ENCODE data around the gene TADA2B. TPM values are rescaled to one million over a fixed set of nuclear protein-coding genes. Genes with fewer than 3 reads are reported as not detected.
"Not testable (repeated sequence)": the region's sequence is repeated elsewhere in the genome, so short reads cannot be mapped to it uniquely, and the experiment has no call there.

Gene TADA2B
- total RNA-seq, 5 donors from 2014 or later (not counting 1 experiment from before 2014, with no cell fraction given): 36.6 to 44.8 (median 42.3) TPM

- POLR2A ChIA-PET; H3K4me3 ChIP-seq (ENCODE audit: control insufficient read depth in 1 of 2, extremely low read depth in 1 of 2, low read length in 1 of 2); H3K9me3 Mint-ChIP-seq; H3K36me3 Mint-ChIP-seq; H3K4me1 Mint-ChIP-seq; ATAC-seq (replicated peaks in 1 of 4); H3K4me3 Mint-ChIP-seq; H3K9me3 ChIP-seq; H3K4me1 ChIP-seq (ENCODE audit: control insufficient read depth in 1 of 2, extremely low read depth in 1 of 2, insufficient read depth in 2 of 2, low read length in 2 of 2); H3K27ac Mint-ChIP-seq; CTCF ChIA-PET; DNase-seq; H3K27ac ChIP-seq (ENCODE audit: low read length); H3K36me3 ChIP-seq (ENCODE audit: control insufficient read depth in 2 of 2, extremely low read depth in 1 of 2, insufficient read depth in 1 of 2, low read length in 1 of 2): not testable (repeated sequence)
- H3K27me3 ChIP-seq (replicated peaks in 1 of 2; ENCODE audit: control insufficient read depth in 2 of 2, extremely low read depth in 1 of 2, insufficient read depth in 2 of 2, low read length in 1 of 2): peaks cover 4 to 30% of the 10 kb centered on the region in 2 experiments
- peaks cover 14 to 39% of the 10 kb centered on the region in 2 donors for H3K27me3 Mint-ChIP-seq
- WGBS (ENCODE audit: insufficient coverage): 60% methylated on average over 1 of the region's 2 CpGs
These were observed 36.7 kb downstream of the TADA2B start for GRCh38 chr4:7079909-7080308.

- ATAC-seq (replicated peaks in 1 of 4) (no peak), DNase-seq (no peak)
- H3K36me3 ChIP-seq (ENCODE audit: control insufficient read depth in 2 of 2, extremely low read depth in 1 of 2, insufficient read depth in 1 of 2, low read length in 1 of 2): no peaks in the 10 kb centered on the region
- no peak overlapping the region for H3K4me3 ChIP-seq (ENCODE audit: control insufficient read depth in 1 of 2, extremely low read depth in 1 of 2, low read length in 1 of 2)
- peaks cover 0 to 6% (median 0%) of the 10 kb centered on the region in 3 donors for H3K9me3 Mint-ChIP-seq
- CTCF ChIA-PET: interaction anchor here in 1 of 2 donors (0.6 kb wide), 1 partner anchor 109 kb away, joined by 4 read pairs; no protein-coding TSS in a partner anchor
- H3K4me3 Mint-ChIP-seq: no peak overlapping the region
- no peaks in the 10 kb centered on the region for H3K36me3 Mint-ChIP-seq
- POLR2A ChIA-PET: interaction anchor here (0.6 to 0.7 kb wide), 3 partner anchors 18 to 175 kb away, joined by 6 to 7 read pairs (median 7); no protein-coding TSS in a partner anchor
- H3K27me3 Mint-ChIP-seq: peaks cover 26 to 55% of the 10 kb centered on the region in 2 donors
- H3K4me1 Mint-ChIP-seq: no peaks in the 10 kb centered on the region
- H3K27ac ChIP-seq (ENCODE audit: low read length): no peak overlapping the region
- H3K9me3 ChIP-seq: no peaks in the 10 kb centered on the region
- no peaks in the 10 kb centered on the region for H3K4me1 ChIP-seq (ENCODE audit: control insufficient read depth in 1 of 2, extremely low read depth in 1 of 2, insufficient read depth in 2 of 2, low read length in 2 of 2)
- peaks cover 4 to 42% of the 10 kb centered on the region in 2 experiments for H3K27me3 ChIP-seq (replicated peaks in 1 of 2; ENCODE audit: control insufficient read depth in 2 of 2, extremely low read depth in 1 of 2, insufficient read depth in 2 of 2, low read length in 1 of 2)
- no peak overlapping the region for H3K27ac Mint-ChIP-seq
- 75% methylated on average over 5 of the region's 9 CpGs for WGBS (ENCODE audit: insufficient coverage)
These were observed 40.7 kb downstream of the TADA2B start for GRCh38 chr4:7083597-7084563.

- DNase-seq; H3K9me3 Mint-ChIP-seq; H3K27ac Mint-ChIP-seq; H3K4me3 Mint-ChIP-seq; H3K4me1 ChIP-seq (ENCODE audit: control insufficient read depth in 1 of 2, extremely low read depth in 1 of 2, insufficient read depth in 2 of 2, low read length in 2 of 2); POLR2A ChIA-PET; H3K4me3 ChIP-seq (ENCODE audit: control insufficient read depth in 1 of 2, extremely low read depth in 1 of 2, low read length in 1 of 2); CTCF ChIA-PET; ATAC-seq (replicated peaks in 1 of 4); H3K27ac ChIP-seq (ENCODE audit: low read length); H3K4me1 Mint-ChIP-seq; H3K36me3 ChIP-seq (ENCODE audit: control insufficient read depth in 2 of 2, extremely low read depth in 1 of 2, insufficient read depth in 1 of 2, low read length in 1 of 2); H3K36me3 Mint-ChIP-seq; H3K9me3 ChIP-seq: not testable (repeated sequence)
- H3K27me3 Mint-ChIP-seq: peaks cover 33 to 57% of the 10 kb centered on the region in 2 donors
- peaks cover 7 to 43% of the 10 kb centered on the region in 2 experiments for H3K27me3 ChIP-seq (replicated peaks in 1 of 2; ENCODE audit: control insufficient read depth in 2 of 2, extremely low read depth in 1 of 2, insufficient read depth in 2 of 2, low read length in 1 of 2)
- WGBS (ENCODE audit: insufficient coverage): no CpG with 5 or more reads among the region's 9 CpGs
These were observed 41.4 kb downstream of the TADA2B start for GRCh38 chr4:7084564-7084961.

GRCh38 chr4:7086384-7086783 lies 43.2 kb downstream of the TADA2B start:
- WGBS (ENCODE audit: insufficient coverage): no CpG with 5 or more reads among the region's 1 CpG
- CTCF ChIA-PET: interaction anchor here in 1 of 2 donors (0.6 kb wide), 1 partner anchor 836 kb away, joined by 3 read pairs; no protein-coding TSS in a partner anchor
- no peaks in the 10 kb centered on the region for H3K36me3 Mint-ChIP-seq
- no peaks in the 10 kb centered on the region for H3K36me3 ChIP-seq (ENCODE audit: control insufficient read depth in 2 of 2, extremely low read depth in 1 of 2, insufficient read depth in 1 of 2, low read length in 1 of 2)
- peaks cover 39 to 55% of the 10 kb centered on the region in 2 donors for H3K27me3 Mint-ChIP-seq
- no peak for DNase-seq
- H3K9me3 ChIP-seq: no peaks in the 10 kb centered on the region
- H3K4me3 ChIP-seq (ENCODE audit: control insufficient read depth in 1 of 2, extremely low read depth in 1 of 2, low read length in 1 of 2): no peak overlapping the region
- H3K4me3 Mint-ChIP-seq: no peak overlapping the region
- no peaks in the 10 kb centered on the region for H3K4me1 Mint-ChIP-seq
- ATAC-seq (replicated peaks in 1 of 4): no peak
- no peak overlapping the region for H3K27ac ChIP-seq (ENCODE audit: low read length)
- H3K4me1 ChIP-seq (ENCODE audit: control insufficient read depth in 1 of 2, extremely low read depth in 1 of 2, insufficient read depth in 2 of 2, low read length in 2 of 2): no peaks in the 10 kb centered on the region
- POLR2A ChIA-PET: no interaction called here
- H3K27me3 ChIP-seq (replicated peaks in 1 of 2; ENCODE audit: control insufficient read depth in 2 of 2, extremely low read depth in 1 of 2, insufficient read depth in 2 of 2, low read length in 1 of 2): peaks cover 12 to 48% of the 10 kb centered on the region in 2 experiments
- H3K9me3 Mint-ChIP-seq: no peaks in the 10 kb centered on the region
- H3K27ac Mint-ChIP-seq: no peak overlapping the region

GRCh38 chr4:7087036-7087435 lies 43.9 kb downstream of the TADA2B start:
- Histone ChIP-seq H3K27me3 (replicated peaks in 1 of 2; ENCODE audit: control insufficient read depth in 2 of 2, extremely low read depth in 1 of 2, insufficient read depth in 2 of 2, low read length in 1 of 2) (peaks cover 12 to 43% of the 10 kb centered on the region in 2 experiments), H3K4me1 (ENCODE audit: control insufficient read depth in 1 of 2, extremely low read depth in 1 of 2, insufficient read depth in 2 of 2, low read length in 2 of 2) (no peaks in the 10 kb centered on the region), H3K9me3 (no peaks in the 10 kb centered on the region), H3K36me3 (ENCODE audit: control insufficient read depth in 2 of 2, extremely low read depth in 1 of 2, insufficient read depth in 1 of 2, low read length in 1 of 2) (no peaks in the 10 kb centered on the region), H3K4me3 (ENCODE audit: control insufficient read depth in 1 of 2, extremely low read depth in 1 of 2, low read length in 1 of 2) (no peak overlapping the region), H3K27ac (ENCODE audit: low read length) (no peak overlapping the region)
- Mint-ChIP-seq H3K9me3 (no peaks in the 10 kb centered on the region), H3K4me1 (no peaks in the 10 kb centered on the region), H3K36me3 (no peaks in the 10 kb centered on the region), H3K27ac (no peak overlapping the region), H3K27me3 (peaks cover 39 to 57% of the 10 kb centered on the region in 2 donors), H3K4me3 (no peak overlapping the region)
- DNase-seq: no peak
- no peak for ATAC-seq (replicated peaks in 1 of 4)
- WGBS (ENCODE audit: insufficient coverage): no CpG with 5 or more reads among the region's 3 CpGs
- ChIA-PET POLR2A (no interaction called here), CTCF (no interaction called here)

- WGBS (ENCODE audit: insufficient coverage): 50% methylated on average over 2 of the region's 5 CpGs
- ChIA-PET CTCF (interaction anchor here in 1 of 2 donors (0.6 kb wide), 1 partner anchor 425 kb away, joined by 4 read pairs; no protein-coding TSS in a partner anchor), POLR2A (no interaction called here)
These were observed 46.2 kb downstream of the TADA2B start for GRCh38 chr4:7089213-7089986.

More at GRCh38 chr4:7089213-7089986, 46.2 kb downstream of the TADA2B start:
- Mint-ChIP-seq H3K27me3 (peaks cover 32 to 54% of the 10 kb centered on the region in 2 donors), H3K4me3 (no peak overlapping the region), H3K9me3 (no peaks in the 10 kb centered on the region), H3K36me3 (no peaks in the 10 kb centered on the region), H3K27ac (no peak overlapping the region), H3K4me1 (no peaks in the 10 kb centered on the region)
- Histone ChIP-seq H3K9me3 (no peaks in the 10 kb centered on the region), H3K4me3 (ENCODE audit: control insufficient read depth in 1 of 2, extremely low read depth in 1 of 2, low read length in 1 of 2) (no peak overlapping the region), H3K36me3 (ENCODE audit: control insufficient read depth in 2 of 2, extremely low read depth in 1 of 2, insufficient read depth in 1 of 2, low read length in 1 of 2) (no peaks in the 10 kb centered on the region), H3K27ac (ENCODE audit: low read length) (no peak overlapping the region), H3K27me3 (replicated peaks in 1 of 2; ENCODE audit: control insufficient read depth in 2 of 2, extremely low read depth in 1 of 2, insufficient read depth in 2 of 2, low read length in 1 of 2) (peaks cover 9 to 31% of the 10 kb centered on the region in 2 experiments), H3K4me1 (ENCODE audit: control insufficient read depth in 1 of 2, extremely low read depth in 1 of 2, insufficient read depth in 2 of 2, low read length in 2 of 2) (no peaks in the 10 kb centered on the region)
- no peak for ATAC-seq (replicated peaks in 1 of 4)
- DNase-seq: no peak
